ENCODE measurements around the gene ME3. TPM values are rescaled to one million over a fixed set of nuclear protein-coding genes. Genes with fewer than 3 reads are reported as not detected.

The ME3 gene
- total RNA-seq, 1 donor from 2014 or later, result 49.6 TPM

DNA sequence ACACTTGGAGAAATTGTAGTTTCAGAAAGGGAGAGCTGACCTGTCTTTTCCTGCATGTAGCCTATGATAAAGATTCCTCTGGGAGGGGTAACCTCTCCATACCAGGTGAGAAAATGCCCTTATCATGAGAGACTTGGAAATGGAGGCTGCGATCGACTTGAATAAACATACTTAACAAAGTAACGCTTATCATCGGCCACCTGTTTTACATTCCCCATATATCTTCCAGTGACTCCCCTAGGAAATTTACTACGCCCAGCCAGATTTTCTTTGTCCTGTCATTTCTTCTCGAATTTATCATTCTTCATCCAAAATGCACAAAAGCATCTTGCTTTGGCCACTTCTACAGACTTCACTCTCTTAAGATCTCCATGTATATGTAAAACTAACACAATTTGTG lies 154.2 kb downstream of the ME3 start:
- Histone ChIP-seq H3K4me3 (no peak overlapping the region), H3K4me2 (no peak overlapping the region), H3K79me2 (ENCODE audit: low read depth) (no peaks in the 10 kb centered on the region), H2AFZ (replicated peaks) (no peak overlapping the region), H3K9ac (no peak overlapping the region), H3K27me3 (no peaks in the 10 kb centered on the region), H4K20me1 (ENCODE audit: low read depth) (no peaks in the 10 kb centered on the region), H3K4me1 (peaks cover 16% of the 10 kb centered on the region), H3K27ac (no peak overlapping the region), H3K36me3 (no peaks in the 10 kb centered on the region), H3K9me3 (ENCODE audit: low read depth) (no peaks in the 10 kb centered on the region), H3F3A (ENCODE audit: low read depth) (no peaks in the 10 kb centered on the region)
- no peak for DNase-seq (ENCODE audit: low spot score)
- Mint-ChIP-seq H3K27me3 (ENCODE audit: insufficient read depth, low read depth) (no peaks in the 10 kb centered on the region), H3K4me1 (peaks cover 32% of the 10 kb centered on the region), H3K4me3 (no peak overlapping the region), H3K36me3 (no peaks in the 10 kb centered on the region), H3K9me3 (peaks cover 3% of the 10 kb centered on the region), H3K27ac (no peak overlapping the region)
- TF ChIP-seq EZH2 (IDR thresholded peaks at IDR 0.05) (no peak), EZH2phosphoT487 (IDR thresholded peaks at IDR 0.05) (no peak)
- TF ChIP-seq, protein P1, sequence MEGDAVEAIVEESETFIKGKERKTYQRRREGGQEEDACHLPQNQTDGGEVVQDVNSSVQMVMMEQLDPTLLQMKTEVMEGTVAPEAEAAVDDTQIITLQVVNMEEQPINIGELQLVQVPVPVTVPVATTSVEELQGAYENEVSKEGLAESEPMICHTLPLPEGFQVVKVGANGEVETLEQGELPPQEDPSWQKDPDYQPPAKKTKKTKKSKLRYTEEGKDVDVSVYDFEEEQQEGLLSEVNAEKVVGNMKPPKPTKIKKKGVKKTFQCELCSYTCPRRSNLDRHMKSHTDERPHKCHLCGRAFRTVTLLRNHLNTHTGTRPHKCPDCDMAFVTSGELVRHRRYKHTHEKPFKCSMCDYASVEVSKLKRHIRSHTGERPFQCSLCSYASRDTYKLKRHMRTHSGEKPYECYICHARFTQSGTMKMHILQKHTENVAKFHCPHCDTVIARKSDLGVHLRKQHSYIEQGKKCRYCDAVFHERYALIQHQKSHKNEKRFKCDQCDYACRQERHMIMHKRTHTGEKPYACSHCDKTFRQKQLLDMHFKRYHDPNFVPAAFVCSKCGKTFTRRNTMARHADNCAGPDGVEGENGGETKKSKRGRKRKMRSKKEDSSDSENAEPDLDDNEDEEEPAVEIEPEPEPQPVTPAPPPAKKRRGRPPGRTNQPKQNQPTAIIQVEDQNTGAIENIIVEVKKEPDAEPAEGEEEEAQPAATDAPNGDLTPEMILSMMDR (IDR thresholded peaks at IDR 0.05), result no peak

DNA sequence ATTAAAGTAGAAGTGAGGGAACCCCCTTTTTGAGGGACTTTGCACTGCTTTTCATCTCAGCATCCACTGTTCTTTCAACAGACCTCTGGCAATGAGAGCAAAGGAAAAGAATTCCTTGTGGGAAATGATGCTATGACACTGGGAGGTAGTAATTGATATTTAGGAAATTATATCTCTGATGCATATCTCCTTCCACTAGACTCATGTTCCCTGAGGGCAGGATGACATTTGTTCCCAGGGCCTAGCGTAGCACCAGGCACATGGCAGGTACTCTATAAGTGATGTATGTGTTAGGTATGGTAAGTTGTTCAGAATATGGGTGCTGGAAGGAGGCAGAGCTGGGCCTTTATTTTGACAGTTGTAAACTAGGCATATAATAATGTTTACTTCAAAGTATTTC lies 154.9 kb downstream of the ME3 start:
- Histone ChIP-seq H3K9ac (no peak overlapping the region), H4K20me1 (ENCODE audit: low read depth) (no peaks in the 10 kb centered on the region), H3K79me2 (ENCODE audit: low read depth) (no peaks in the 10 kb centered on the region), H3K4me2 (no peak overlapping the region), H3K4me3 (no peak overlapping the region), H3K9me3 (ENCODE audit: low read depth) (no peaks in the 10 kb centered on the region), H2AFZ (replicated peaks) (no peak overlapping the region), H3K27me3 (no peaks in the 10 kb centered on the region), H3K27ac (no peak overlapping the region), H3K36me3 (no peaks in the 10 kb centered on the region), H3K4me1 (peaks cover 16% of the 10 kb centered on the region), H3F3A (ENCODE audit: low read depth) (no peaks in the 10 kb centered on the region)
- no peak overlapping the region for H3K4me3 Mint-ChIP-seq
- TF ChIP-seq EZH2phosphoT487 (IDR thresholded peaks at IDR 0.05) (no peak), EZH2 (IDR thresholded peaks at IDR 0.05) (no peak)
- TF ChIP-seq, protein P1 (IDR thresholded peaks at IDR 0.05), result no peak
- no peak for DNase-seq (ENCODE audit: low spot score)
- H3K9me3 Mint-ChIP-seq, result peaks cover 3% of the 10 kb centered on the region
- H3K36me3 Mint-ChIP-seq, result no peaks in the 10 kb centered on the region
- no peaks in the 10 kb centered on the region for H3K27me3 Mint-ChIP-seq (ENCODE audit: insufficient read depth, low read depth)
- H3K4me1 Mint-ChIP-seq, result peaks cover 32% of the 10 kb centered on the region
- no peak overlapping the region for H3K27ac Mint-ChIP-seq

DNA sequence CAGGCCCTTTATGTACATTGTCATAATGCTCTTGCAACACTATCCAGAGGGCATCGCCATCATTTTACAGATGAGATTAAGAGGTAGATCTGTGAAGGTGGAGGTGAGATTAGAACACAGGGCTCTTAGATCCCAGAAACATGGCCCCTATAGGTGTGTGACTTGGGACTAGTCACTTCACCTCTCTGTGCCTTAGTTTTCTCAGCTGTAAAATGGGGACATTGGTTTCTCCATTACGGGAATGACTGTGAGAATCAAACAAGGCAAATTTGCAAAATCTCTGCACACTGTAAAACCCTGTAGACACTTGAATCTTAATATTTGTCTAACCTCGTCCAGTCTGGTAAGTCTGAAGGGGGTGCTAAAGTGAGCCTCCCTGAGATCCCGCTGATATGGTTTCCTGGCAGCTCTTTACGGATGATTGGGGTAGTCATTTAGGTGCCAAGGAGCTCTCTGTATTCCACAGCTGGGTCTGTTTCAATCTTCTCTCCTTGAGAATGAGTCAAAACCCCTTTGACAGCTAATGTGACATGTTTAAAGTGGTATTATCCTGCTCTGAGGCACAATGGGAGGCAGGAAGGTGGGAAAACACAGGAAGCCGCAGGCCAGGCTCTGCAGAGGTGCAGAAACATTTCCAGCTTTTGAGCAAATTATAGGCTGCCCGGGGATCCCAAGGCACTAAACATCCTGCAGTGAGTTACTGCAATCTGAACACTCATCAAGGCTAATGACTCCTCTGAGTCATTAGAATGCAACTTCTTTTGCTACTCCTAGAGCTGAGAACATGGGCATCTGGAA lies 156.9 kb downstream of the ME3 start:
- Histone ChIP-seq H3K27ac (no peak overlapping the region), H3F3A (ENCODE audit: low read depth) (no peaks in the 10 kb centered on the region), H3K36me3 (no peaks in the 10 kb centered on the region), H3K4me1 (peaks cover 14% of the 10 kb centered on the region), H3K4me3 (no peak overlapping the region), H3K4me2 (no peak overlapping the region), H3K9ac (no peak overlapping the region), H3K27me3 (no peaks in the 10 kb centered on the region), H3K79me2 (ENCODE audit: low read depth) (no peaks in the 10 kb centered on the region), H2AFZ (replicated peaks) (no peak overlapping the region), H4K20me1 (ENCODE audit: low read depth) (no peaks in the 10 kb centered on the region), H3K9me3 (ENCODE audit: low read depth) (no peaks in the 10 kb centered on the region)
- TF ChIP-seq, protein P1 (IDR thresholded peaks at IDR 0.05), result no peak
- TF ChIP-seq EZH2 (IDR thresholded peaks at IDR 0.05), result no peak
- TF ChIP-seq EZH2phosphoT487 (IDR thresholded peaks at IDR 0.05), result no peak
- Mint-ChIP-seq H3K27me3 (ENCODE audit: insufficient read depth, low read depth) (no peaks in the 10 kb centered on the region), H3K27ac (no peak overlapping the region), H3K9me3 (no peaks in the 10 kb centered on the region), H3K4me3 (no peak overlapping the region), H3K4me1 (peaks cover 32% of the 10 kb centered on the region), H3K36me3 (no peaks in the 10 kb centered on the region)
- no peak for DNase-seq (ENCODE audit: low spot score)

Data from neural progenitor cell (in vitro differentiated cells).